Thoracic aorta (tissue), 2 donors: ENCODE data around the gene PLK1. TPM values are rescaled to one million over a fixed set of nuclear protein-coding genes. Genes with fewer than 3 reads are reported as not detected.

ENCODE experiments used
- ATAC-seq: fragments of 150-250 bp; one replicate; pipeline ENCODE4 v1.8.0; 2017; ENCODE audit warnings: low read depth; ENCODE audit not compliant: insufficient number of reproducible peaks, low FRiP score
- DNase-seq: peaks from one replicate; pipeline ENCODE4 v3.0.0-alpha.2; 2020; ENCODE audit warnings: low spot score
- H3K27ac ChIP-seq, 2 donors: fragments of 200-600 bp; sonication (generic); 1 replicate in 1 of 2; 2 replicates in 1 of 2; pipeline ENCODE4 v1.5.1; 2016; ENCODE audit warnings: mild to moderate bottlenecking in 2 of 2, moderate library complexity in 2 of 2
- H3K27me3 ChIP-seq: fragments of 200-600 bp; sonication (generic); replicated peaks from 2 replicates; pipeline ENCODE4 v1.6.0; 2016; ENCODE audit warnings: mild to moderate bottlenecking; ENCODE audit not compliant: insufficient read depth
- H3K36me3 ChIP-seq: fragments of 200-600 bp; sonication (generic); one replicate; pipeline ENCODE4 v1.5.1; 2016
- H3K4me1 ChIP-seq, 2 donors: fragments of 200-600 bp; sonication (generic); 1 replicate in 1 of 2; 2 replicates in 1 of 2; pipeline versions ENCODE4 v1.5.1 to v1.6.0; 2016; ENCODE audit warnings: low read depth in 2 of 2, mild to moderate bottlenecking in 1 of 2; ENCODE audit not compliant: control insufficient read depth in 1 of 2
- H3K4me3 ChIP-seq: fragments of 200-600 bp; sonication (generic); 2 replicates; pipeline ENCODE4 v1.5.1; 2016; ENCODE audit warnings: mild to moderate bottlenecking
- H3K9me3 ChIP-seq: fragments of 200-600 bp; sonication (generic); 2 replicates; pipeline ENCODE4 v1.5.1; 2016
- CTCF ChIP-seq: fragments of 200-600 bp; sonication (generic); IDR thresholded peaks from one replicate; pipeline ENCODE4 v1.5.1; 2019; ENCODE audit warnings: antibody characterized with exemption
- total RNA-seq, 2 donors: library from RNA; depleted of rRNA; stranded (reverse); fragments of >200 nt; gene quantifications; one replicate each; pipeline versions ENCODE4 v1.1.0 to v1.2.3, GENCODE V29; 2016

Gene PLK1
- total RNA-seq, 2 donors from 2014 or later: 1.2 to 7.2 TPM

GRCh38 chr16:23640615-23640930 lies 38.1 kb upstream of the PLK1 start:
- Histone ChIP-seq H3K27me3 (no peaks in the 10 kb centered on the region), H3K36me3 (peaks cover 8% of the 10 kb centered on the region), H3K4me1 (peaks cover 16 to 24% of the 10 kb centered on the region in 2 donors), H3K27ac (peak overlapping the region; percentile 63 to 69), H3K9me3 (no peaks in the 10 kb centered on the region), H3K4me3 (peak overlapping the region; percentile 99)
- DNase-seq (no peak), ATAC-seq (no peak)
- no peak for TF ChIP-seq CTCF

GRCh38 chr16:23640931-23641765 lies 37.5 kb upstream of the PLK1 start, which contains the start of the genes DCTN5 and PALB2:
DCTN5 (plus strand) TSS chr16:23641466; CDS start chr16:23641543, 77 bp downstream.
PALB2 (minus strand) TSS chr16:23641310; CDS start chr16:23641157, 153 bp downstream.
- H3K27ac ChIP-seq: peak within 1 kb of the TSS; percentile 63 to 69
- ATAC-seq (peak; percentile 99), DNase-seq (peak; percentile 71)
- H3K27me3 ChIP-seq: no peaks in the 10 kb centered on the region
- H3K9me3 ChIP-seq: no peaks in the 10 kb centered on the region
- TF ChIP-seq CTCF: no peak
- peaks cover 6% of the 10 kb centered on the region for H3K36me3 ChIP-seq
- peak within 1 kb of the TSS; percentile 99 for H3K4me3 ChIP-seq
- peaks cover 16 to 24% of the 10 kb centered on the region in 2 donors for H3K4me1 ChIP-seq

GRCh38 chr16:23642246-23642774 lies 36.4 kb upstream of the PLK1 start:
- no peak for ATAC-seq
- H3K36me3 ChIP-seq: peaks cover 6% of the 10 kb centered on the region
- TF ChIP-seq CTCF: no peak

GRCh38 chr16:23650674-23651416 lies 27.8 kb upstream of the PLK1 start:
- no peak overlapping the region for H3K4me3 ChIP-seq
- no peaks in the 10 kb centered on the region for H3K36me3 ChIP-seq

More at GRCh38 chr16:23642246-23642774, 36.4 kb upstream of the PLK1 start:
- Histone ChIP-seq H3K27me3 (no peaks in the 10 kb centered on the region), H3K9me3 (no peaks in the 10 kb centered on the region), H3K4me1 (peaks cover 16 to 24% of the 10 kb centered on the region in 2 donors), H3K27ac (peak overlapping the region in 1 of 2 donors; percentile 69), H3K4me3 (peak overlapping the region; percentile 99)
- DNase-seq: no peak

More at GRCh38 chr16:23650674-23651416, 27.8 kb upstream of the PLK1 start:
- no peaks in the 10 kb centered on the region for H3K9me3 ChIP-seq
- DNase-seq (no peak), ATAC-seq (no peak)
- no peak for TF ChIP-seq CTCF
- no peaks in the 10 kb centered on the region for H3K4me1 ChIP-seq
- H3K27ac ChIP-seq: no peak overlapping the region
- no peaks in the 10 kb centered on the region for H3K27me3 ChIP-seq
